ENCODE measurements around the gene YWHAH.

Gene YWHAH

GRCh38 chr22:31929167-31929930 is 15.0 kb upstream of the YWHAH start:
- Histone ChIP-seq H3K4me3 (no peak overlapping the region), H3K27ac (no peak overlapping the region)
- TF ChIP-seq, protein P1, sequence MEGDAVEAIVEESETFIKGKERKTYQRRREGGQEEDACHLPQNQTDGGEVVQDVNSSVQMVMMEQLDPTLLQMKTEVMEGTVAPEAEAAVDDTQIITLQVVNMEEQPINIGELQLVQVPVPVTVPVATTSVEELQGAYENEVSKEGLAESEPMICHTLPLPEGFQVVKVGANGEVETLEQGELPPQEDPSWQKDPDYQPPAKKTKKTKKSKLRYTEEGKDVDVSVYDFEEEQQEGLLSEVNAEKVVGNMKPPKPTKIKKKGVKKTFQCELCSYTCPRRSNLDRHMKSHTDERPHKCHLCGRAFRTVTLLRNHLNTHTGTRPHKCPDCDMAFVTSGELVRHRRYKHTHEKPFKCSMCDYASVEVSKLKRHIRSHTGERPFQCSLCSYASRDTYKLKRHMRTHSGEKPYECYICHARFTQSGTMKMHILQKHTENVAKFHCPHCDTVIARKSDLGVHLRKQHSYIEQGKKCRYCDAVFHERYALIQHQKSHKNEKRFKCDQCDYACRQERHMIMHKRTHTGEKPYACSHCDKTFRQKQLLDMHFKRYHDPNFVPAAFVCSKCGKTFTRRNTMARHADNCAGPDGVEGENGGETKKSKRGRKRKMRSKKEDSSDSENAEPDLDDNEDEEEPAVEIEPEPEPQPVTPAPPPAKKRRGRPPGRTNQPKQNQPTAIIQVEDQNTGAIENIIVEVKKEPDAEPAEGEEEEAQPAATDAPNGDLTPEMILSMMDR (IDR thresholded peaks at IDR 0.05): no peak
- DNase-seq (ENCODE audit: low spot score): no peak

GRCh38 chr22:31932863-31933262 is 11.5 kb upstream of the YWHAH start:
- TF ChIP-seq, protein P1 (IDR thresholded peaks at IDR 0.05): no peak
- Histone ChIP-seq H3K4me3 (no peak overlapping the region), H3K27ac (no peak overlapping the region)
- no peak for DNase-seq (ENCODE audit: low spot score)

GRCh38 chr22:31933406-31933805 is 10.9 kb upstream of the YWHAH start:
- no peak for DNase-seq (ENCODE audit: low spot score)
- no peak overlapping the region for H3K4me3 ChIP-seq
- no peak overlapping the region for H3K27ac ChIP-seq
- TF ChIP-seq, protein P1 (IDR thresholded peaks at IDR 0.05): no peak

GRCh38 chr22:31933816-31934482 is 10.4 kb upstream of the YWHAH start:
- Histone ChIP-seq H3K4me3 (no peak overlapping the region), H3K27ac (no peak overlapping the region)
- DNase-seq (ENCODE audit: low spot score): no peak
- TF ChIP-seq, protein P1 (IDR thresholded peaks at IDR 0.05): no peak

DNA sequence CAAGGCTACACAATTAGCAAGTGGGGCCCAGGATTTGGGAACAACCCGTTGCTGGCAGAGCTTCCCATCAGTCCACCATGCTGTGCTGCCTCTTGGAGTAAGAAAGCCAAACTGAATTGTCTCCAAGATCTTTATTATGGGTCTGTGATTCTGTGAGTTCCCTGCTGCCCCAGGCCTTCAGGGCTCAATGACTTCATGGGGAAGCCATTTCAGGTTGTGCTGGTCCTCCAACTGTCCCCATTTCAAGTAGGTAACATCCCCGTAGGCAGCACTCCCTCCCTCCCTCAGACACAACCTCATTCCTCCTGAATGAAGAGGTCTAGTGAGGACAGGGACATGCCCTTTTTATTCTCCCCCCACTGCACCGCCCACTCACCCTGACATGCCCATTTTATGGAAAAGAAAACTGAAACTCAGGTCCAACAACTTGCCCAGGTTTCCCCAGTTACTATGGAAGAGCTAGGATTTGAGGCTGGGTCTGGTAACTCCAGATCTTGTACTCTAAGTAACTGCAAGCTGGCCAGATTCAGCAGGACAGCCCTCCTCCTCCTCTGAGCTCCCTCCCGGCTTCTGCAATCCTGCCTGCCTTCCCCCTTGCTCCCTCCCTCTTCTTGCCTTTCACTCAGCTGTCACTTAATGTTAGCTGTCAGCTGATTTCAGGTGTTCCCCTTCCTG is 8.2 kb upstream of the YWHAH start:
- TF ChIP-seq, protein P1 (IDR thresholded peaks at IDR 0.05): no peak
- Histone ChIP-seq H3K27ac (no peak overlapping the region), H3K4me3 (no peak overlapping the region)
- no peak for DNase-seq (ENCODE audit: low spot score)

GRCh38 chr22:31937341-31937740 is 7.0 kb upstream of the YWHAH start:
- Histone ChIP-seq H3K4me3 (no peak overlapping the region), H3K27ac (no peak overlapping the region)
- no peak for DNase-seq (ENCODE audit: low spot score)
- TF ChIP-seq, protein P1 (IDR thresholded peaks at IDR 0.05): no peak

Measured in coronary artery (tissue), 2 donors.